HL-60 (cell line): ENCODE data around the gene C17orf113.

Experiments used
- DNase-seq, 2 experiments: peaks; one replicate each; pipeline ENCODE4 v3.0.0-alpha.2; 2010 to 2020; ENCODE audit warnings: low read depth in 1 of 2, low spot score in 1 of 2
- H3K27ac ChIP-seq: fragments of 250-450 bp; sonication (Bioruptor Pico); replicated peaks from 2 replicates; pipeline ENCODE4 v1.5.1; 2020; ENCODE audit warnings: mild to moderate bottlenecking, moderate library complexity
- H3K27me3 ChIP-seq: fragments of 250-450 bp; sonication (Bioruptor Pico); 2 replicates; pipeline ENCODE4 v1.5.1; 2021; ENCODE audit warnings: mild to moderate bottlenecking, moderate library complexity; ENCODE audit not compliant: insufficient read depth, poor library complexity, severe bottlenecking
- H3K4me3 ChIP-seq: replicated peaks from 2 replicates; pipeline ENCODE4 v1.5.1; 2011; ENCODE audit warnings: mild to moderate bottlenecking, control low read depth, low read length; ENCODE audit not compliant: insufficient read depth
- GABPA ChIP-seq: IDR thresholded peaks from 2 replicates; pipeline ENCODE4 v1.6.1; 2012; ENCODE audit warnings: low read depth
- POLR2AphosphoS5 ChIP-seq: IDR thresholded peaks from 2 replicates; pipeline ENCODE4 v1.6.1; 2012; ENCODE audit warnings: low read depth
- SPI1 ChIP-seq: IDR thresholded peaks from 2 replicates; pipeline ENCODE4 v1.6.1; 2012; ENCODE audit warnings: low read depth, mild to moderate bottlenecking, borderline replicate concordance
- TF ChIP-seq, protein P1 (sequence below): IDR thresholded peaks from one replicate; pipeline ENCODE4 v1.5.1; 2011; ENCODE audit warnings: low read length, control low read depth, inconsistent platforms; ENCODE audit not compliant: insufficient read depth
- TF ChIP-seq, protein P2 (sequence below): IDR thresholded peaks from 2 replicates; pipeline ENCODE4 v1.6.1; 2012; ENCODE audit warnings: low read depth; ENCODE audit not compliant: insufficient replicate concordance

The C17orf113 gene

DNA sequence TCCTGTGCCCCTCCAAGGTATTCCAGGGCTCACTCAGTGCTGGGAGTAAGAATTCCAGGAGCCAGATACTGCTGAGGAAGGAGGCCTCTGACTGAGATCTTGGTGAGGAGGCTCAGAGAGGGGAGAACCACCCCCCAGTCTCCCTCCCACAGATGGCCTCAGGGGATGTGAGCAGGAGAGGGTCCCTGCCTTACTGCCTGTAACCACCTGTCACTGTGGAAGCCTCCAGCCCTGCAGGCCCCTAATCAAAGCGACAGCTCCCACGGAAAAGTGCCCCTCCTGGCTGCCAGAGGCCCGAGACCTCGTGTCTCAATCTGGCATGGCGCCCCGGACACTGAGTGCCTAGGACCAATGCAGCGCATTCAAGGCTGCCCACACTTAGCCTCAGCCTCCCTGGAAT, 7.7 kb upstream of the C17orf113 start:
- peaks cover 8% of the 10 kb centered on the region for H3K27me3 ChIP-seq
- DNase-seq: no peak
- no peak overlapping the region for H3K27ac ChIP-seq
- TF ChIP-seq GABPA: no peak
- TF ChIP-seq SPI1: no peak
- TF ChIP-seq POLR2AphosphoS5: no peak
- TF ChIP-seq, protein P1, sequence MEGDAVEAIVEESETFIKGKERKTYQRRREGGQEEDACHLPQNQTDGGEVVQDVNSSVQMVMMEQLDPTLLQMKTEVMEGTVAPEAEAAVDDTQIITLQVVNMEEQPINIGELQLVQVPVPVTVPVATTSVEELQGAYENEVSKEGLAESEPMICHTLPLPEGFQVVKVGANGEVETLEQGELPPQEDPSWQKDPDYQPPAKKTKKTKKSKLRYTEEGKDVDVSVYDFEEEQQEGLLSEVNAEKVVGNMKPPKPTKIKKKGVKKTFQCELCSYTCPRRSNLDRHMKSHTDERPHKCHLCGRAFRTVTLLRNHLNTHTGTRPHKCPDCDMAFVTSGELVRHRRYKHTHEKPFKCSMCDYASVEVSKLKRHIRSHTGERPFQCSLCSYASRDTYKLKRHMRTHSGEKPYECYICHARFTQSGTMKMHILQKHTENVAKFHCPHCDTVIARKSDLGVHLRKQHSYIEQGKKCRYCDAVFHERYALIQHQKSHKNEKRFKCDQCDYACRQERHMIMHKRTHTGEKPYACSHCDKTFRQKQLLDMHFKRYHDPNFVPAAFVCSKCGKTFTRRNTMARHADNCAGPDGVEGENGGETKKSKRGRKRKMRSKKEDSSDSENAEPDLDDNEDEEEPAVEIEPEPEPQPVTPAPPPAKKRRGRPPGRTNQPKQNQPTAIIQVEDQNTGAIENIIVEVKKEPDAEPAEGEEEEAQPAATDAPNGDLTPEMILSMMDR: no peak
- H3K4me3 ChIP-seq: no peak overlapping the region

DNA sequence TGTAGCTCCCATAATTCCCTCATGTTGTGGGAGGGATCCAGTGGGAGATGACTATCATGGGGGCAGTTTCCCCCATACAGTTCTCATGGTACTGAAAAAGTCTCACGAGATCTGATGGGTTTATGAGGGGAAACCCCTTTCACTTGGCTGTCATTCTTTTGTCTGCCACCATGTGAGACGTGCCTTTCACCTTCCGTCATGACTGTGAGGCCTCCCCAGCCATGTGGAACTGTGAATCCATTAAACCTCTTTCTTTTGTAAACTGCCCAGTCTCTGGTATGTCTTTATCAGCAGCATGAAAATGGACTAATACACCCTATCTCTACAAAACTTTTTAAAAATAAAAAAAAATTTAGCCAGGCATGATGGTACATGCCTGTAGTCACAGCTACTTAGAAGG, 6.2 kb upstream of the C17orf113 start:
- Histone ChIP-seq H3K4me3 (no peak overlapping the region), H3K27ac (no peak overlapping the region), H3K27me3 (peaks cover 8% of the 10 kb centered on the region)
- no peak for DNase-seq
- TF ChIP-seq SPI1: no peak
- TF ChIP-seq, protein P2, sequence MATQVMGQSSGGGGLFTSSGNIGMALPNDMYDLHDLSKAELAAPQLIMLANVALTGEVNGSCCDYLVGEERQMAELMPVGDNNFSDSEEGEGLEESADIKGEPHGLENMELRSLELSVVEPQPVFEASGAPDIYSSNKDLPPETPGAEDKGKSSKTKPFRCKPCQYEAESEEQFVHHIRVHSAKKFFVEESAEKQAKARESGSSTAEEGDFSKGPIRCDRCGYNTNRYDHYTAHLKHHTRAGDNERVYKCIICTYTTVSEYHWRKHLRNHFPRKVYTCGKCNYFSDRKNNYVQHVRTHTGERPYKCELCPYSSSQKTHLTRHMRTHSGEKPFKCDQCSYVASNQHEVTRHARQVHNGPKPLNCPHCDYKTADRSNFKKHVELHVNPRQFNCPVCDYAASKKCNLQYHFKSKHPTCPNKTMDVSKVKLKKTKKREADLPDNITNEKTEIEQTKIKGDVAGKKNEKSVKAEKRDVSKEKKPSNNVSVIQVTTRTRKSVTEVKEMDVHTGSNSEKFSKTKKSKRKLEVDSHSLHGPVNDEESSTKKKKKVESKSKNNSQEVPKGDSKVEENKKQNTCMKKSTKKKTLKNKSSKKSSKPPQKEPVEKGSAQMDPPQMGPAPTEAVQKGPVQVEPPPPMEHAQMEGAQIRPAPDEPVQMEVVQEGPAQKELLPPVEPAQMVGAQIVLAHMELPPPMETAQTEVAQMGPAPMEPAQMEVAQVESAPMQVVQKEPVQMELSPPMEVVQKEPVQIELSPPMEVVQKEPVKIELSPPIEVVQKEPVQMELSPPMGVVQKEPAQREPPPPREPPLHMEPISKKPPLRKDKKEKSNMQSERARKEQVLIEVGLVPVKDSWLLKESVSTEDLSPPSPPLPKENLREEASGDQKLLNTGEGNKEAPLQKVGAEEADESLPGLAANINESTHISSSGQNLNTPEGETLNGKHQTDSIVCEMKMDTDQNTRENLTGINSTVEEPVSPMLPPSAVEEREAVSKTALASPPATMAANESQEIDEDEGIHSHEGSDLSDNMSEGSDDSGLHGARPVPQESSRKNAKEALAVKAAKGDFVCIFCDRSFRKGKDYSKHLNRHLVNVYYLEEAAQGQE: no peak
- TF ChIP-seq, protein P1: no peak
- TF ChIP-seq POLR2AphosphoS5: no peak
- TF ChIP-seq GABPA: no peak

DNA sequence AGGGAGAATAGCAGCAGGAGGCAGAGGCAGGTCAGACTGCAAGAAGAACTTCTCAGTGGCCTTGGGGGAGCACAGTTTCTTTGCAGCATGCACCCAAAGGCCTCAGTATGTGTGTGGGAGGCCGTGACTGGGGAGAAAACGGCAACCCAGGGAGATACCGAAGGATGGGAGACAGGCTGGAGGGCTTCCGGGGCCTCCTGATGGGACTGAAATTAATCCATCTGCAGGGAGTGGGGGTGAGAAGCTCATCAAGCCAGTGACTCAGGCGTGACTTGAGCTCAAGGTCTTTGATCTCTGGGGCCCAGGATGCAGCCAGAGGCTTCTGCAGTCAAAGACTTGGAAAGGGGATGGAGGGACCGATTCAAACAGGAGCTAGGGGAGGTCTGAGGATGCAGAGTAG, 5.1 kb upstream of the C17orf113 start:
- Histone ChIP-seq H3K27me3 (peaks cover 12% of the 10 kb centered on the region), H3K27ac (no peak overlapping the region), H3K4me3 (no peak overlapping the region)
- no peak for DNase-seq
- TF ChIP-seq GABPA: no peak
- TF ChIP-seq, protein P1: no peak
- no peak for TF ChIP-seq SPI1
- TF ChIP-seq POLR2AphosphoS5: no peak
- TF ChIP-seq, protein P2: no peak

DNA sequence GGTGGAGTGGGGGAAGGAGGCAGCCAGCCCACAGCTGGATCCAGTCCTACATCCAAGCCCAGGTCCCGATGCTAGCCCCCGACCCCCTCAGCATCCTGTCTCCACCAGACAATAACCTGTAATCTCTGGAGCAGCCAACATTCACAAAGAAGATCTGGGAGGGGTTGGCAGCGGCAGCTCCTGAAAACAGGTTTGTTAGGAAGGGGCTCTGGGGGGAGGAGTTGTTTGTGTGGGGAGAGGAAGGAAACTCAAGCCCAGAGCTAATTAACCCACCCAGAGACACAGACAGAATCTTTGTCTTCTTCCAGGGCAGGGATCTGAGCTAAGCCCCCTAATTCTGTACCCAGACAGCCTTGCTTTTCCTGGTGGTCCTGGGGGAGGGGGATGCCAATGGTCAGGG, 4.6 kb upstream of the C17orf113 start:
- no peak overlapping the region for H3K4me3 ChIP-seq
- H3K27me3 ChIP-seq: peaks cover 12% of the 10 kb centered on the region
- DNase-seq: no peak
- no peak overlapping the region for H3K27ac ChIP-seq
- TF ChIP-seq GABPA (no peak), SPI1 (no peak), POLR2AphosphoS5 (no peak)
- TF ChIP-seq, protein P1: no peak
- TF ChIP-seq, protein P2: no peak
